Activated CD8-positive, alpha-beta T cell treated with anti-CD3 and anti-CD28 coated beads, Interleukin-2, amount 10 ng/mL, durations not matched to agents 7 days and 5 days (primary cell): ENCODE measurements around the gene FNBP1L. TPM values are rescaled to one million over a fixed set of nuclear protein-coding genes. Genes with fewer than 3 reads are reported as not detected.
"Not testable (repeated sequence)": the region's sequence is repeated elsewhere in the genome, so short reads cannot be mapped to it uniquely, and the experiment has no call there.

Source experiments
- ATAC-seq: fragments of 150-1000 bp; cut with Tn5 transposase; one replicate; pipeline ENCODE4 v1.10.0; 2021; ENCODE audit warnings: moderate library complexity
- CTCF ChIA-PET: fragments of 350-600 bp; sonication (Branson Sonifier 250); formaldehyde crosslinking; loops from one replicate; lab custom pipeline; 2021; ENCODE audit warnings: antibody characterized with exemption; lab: Charles Lee
- POLR2A ChIA-PET: fragments of 350-600 bp; sonication (Branson Sonifier 250); formaldehyde crosslinking; loops from one replicate; lab custom pipeline; 2021; ENCODE audit warnings: antibody characterized with exemption; lab: Charles Lee
- DNase-seq: peaks from one replicate; pipeline ENCODE4 v3.0.0-alpha.2; 2020
- H3K27ac Mint-ChIP-seq: one replicate; pipeline ENCODE4 v1.8.0; 2021; ENCODE audit warnings: mild to moderate bottlenecking, mixed read lengths
- H3K27me3 Mint-ChIP-seq: one replicate; pipeline ENCODE4 v1.8.0; 2021; ENCODE audit warnings: low read depth, mixed read lengths
- H3K36me3 Mint-ChIP-seq: one replicate; pipeline ENCODE4 v1.8.0; 2021; ENCODE audit warnings: low read depth, mixed read lengths
- H3K4me1 Mint-ChIP-seq: one replicate; pipeline ENCODE4 v1.8.0; 2021; ENCODE audit warnings: low read depth, mixed read lengths
- H3K4me3 Mint-ChIP-seq: one replicate; pipeline ENCODE4 v1.8.0; 2021; ENCODE audit warnings: mild to moderate bottlenecking, mixed read lengths
- H3K9me3 Mint-ChIP-seq: one replicate; pipeline ENCODE4 v1.8.0; 2022; ENCODE audit warnings: mixed read lengths; ENCODE audit not compliant: insufficient read depth
- total RNA-seq, 2 experiments: library from RNA; stranded (reverse); gene quantifications; one replicate each; pipeline ENCODE4 v1.2.3, GENCODE V29; 2021

Gene FNBP1L
- total RNA-seq, 2 experiments from 2014 or later: 0.10 TPM; not detected in 1

DNA sequence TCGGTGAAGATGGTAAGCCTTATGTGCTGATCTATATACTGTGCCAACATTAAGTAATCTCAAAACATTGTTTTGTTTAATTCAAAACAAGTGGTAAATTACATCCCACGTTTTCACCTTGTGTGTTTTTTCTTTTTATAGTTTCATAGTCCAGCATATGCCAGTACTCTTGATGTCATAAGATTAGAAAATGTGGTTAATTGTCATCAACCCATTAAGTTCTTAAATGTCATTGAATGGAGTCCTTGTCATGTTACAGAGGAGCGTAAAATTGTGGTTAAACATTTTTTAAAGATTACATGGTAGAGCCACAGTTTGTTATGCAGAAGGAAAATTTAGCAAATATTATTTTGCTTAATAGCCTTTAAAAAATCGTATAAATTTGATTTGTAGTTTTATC, 93.1 kb downstream of the FNBP1L start:
- H3K9me3 Mint-ChIP-seq: no peaks in the 10 kb centered on the region
- ATAC-seq (no peak), DNase-seq (no peak)
- H3K4me1 Mint-ChIP-seq: no peaks in the 10 kb centered on the region
- H3K4me3 Mint-ChIP-seq: no peak overlapping the region
- ChIA-PET POLR2A (no interaction called here), CTCF (no interaction called here)
- H3K36me3 Mint-ChIP-seq: no peaks in the 10 kb centered on the region
- peaks cover 12% of the 10 kb centered on the region for H3K27me3 Mint-ChIP-seq
- no peak overlapping the region for H3K27ac Mint-ChIP-seq

DNA sequence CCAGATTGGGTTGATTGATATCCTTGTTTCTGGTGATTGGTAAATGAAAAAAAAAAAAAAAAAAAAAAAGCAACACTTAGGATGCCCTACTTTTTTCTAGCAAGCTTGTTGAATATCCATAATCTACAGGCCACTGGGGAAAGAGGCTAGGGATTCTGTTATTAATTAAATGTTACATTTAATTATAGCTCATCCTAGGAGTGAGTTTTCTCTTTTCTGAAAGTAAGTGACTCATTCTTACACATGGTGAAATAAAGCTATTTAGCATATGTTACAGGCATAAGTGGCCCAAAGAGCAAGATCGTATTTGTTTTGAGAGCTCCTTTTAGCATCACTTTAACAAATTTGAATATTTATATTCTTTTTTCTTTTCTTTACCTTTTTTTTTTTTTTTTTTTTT, 94.5 kb downstream of the FNBP1L start:
- Mint-ChIP-seq H3K4me3 (no peak overlapping the region), H3K9me3 (no peaks in the 10 kb centered on the region), H3K27ac (no peak overlapping the region), H3K27me3 (peaks cover 13% of the 10 kb centered on the region), H3K36me3 (no peaks in the 10 kb centered on the region), H3K4me1 (no peaks in the 10 kb centered on the region)
- no peak for DNase-seq
- no peak for ATAC-seq
- POLR2A ChIA-PET: no interaction called here
- CTCF ChIA-PET: interaction anchor here (1.4 kb wide), 1 partner anchor 238 kb away, joined by 3 read pairs; no protein-coding TSS in a partner anchor

DNA sequence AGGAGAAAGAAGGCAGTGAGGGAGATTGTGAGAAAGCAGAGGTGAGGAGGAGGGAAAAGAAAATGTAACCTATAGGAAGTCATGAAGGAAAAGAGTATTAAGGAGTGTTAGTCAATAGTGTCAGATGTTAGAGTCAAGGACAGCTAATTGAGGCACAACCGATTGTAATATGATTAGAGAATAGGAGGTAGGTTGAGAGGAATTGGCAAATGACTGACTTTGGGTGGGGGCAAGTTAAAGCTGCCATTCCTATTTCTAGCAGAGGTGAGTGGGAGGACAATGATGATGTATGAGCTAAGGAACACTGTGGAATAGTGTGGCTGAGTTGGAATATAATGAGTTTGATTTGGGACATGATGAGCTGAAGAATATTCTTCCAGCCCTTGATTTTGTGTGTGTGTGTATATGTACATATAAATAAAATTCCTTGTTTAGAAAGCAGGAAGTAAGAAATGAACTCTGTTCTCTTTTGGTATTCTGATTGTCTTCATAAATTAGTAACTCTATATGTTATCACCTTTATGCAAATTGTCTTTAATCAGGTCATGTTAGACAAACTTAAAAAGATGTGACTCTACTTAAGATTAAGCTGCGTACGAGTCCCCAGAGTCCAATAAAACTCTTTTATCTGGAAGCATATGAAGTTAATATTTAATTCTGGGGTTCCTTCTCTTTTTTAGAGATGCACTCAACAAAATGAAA, 98.4 kb downstream of the FNBP1L start:
- Mint-ChIP-seq H3K36me3 (no peaks in the 10 kb centered on the region), H3K27ac (no peak overlapping the region), H3K4me1 (no peaks in the 10 kb centered on the region), H3K4me3 (no peak overlapping the region), H3K27me3 (peaks cover 9% of the 10 kb centered on the region), H3K9me3 (no peaks in the 10 kb centered on the region)
- no peak for DNase-seq
- ChIA-PET CTCF (interaction anchor here (1.2 kb wide), 1 partner anchor 83 kb away, joined by 3 read pairs; no protein-coding TSS in a partner anchor), POLR2A (no interaction called here)
- ATAC-seq: no peak

- DNase-seq: no peak
- Mint-ChIP-seq H3K27ac (no peak overlapping the region), H3K4me3 (no peak overlapping the region), H3K9me3 (no peaks in the 10 kb centered on the region), H3K4me1 (no peaks in the 10 kb centered on the region), H3K27me3 (peaks cover 27% of the 10 kb centered on the region), H3K36me3 (no peaks in the 10 kb centered on the region)
- ATAC-seq: no peak
- ChIA-PET CTCF (no interaction called here), POLR2A (no interaction called here)
Observed at GRCh38 chr1:93549131-93549530, 101.2 kb downstream of the FNBP1L start.

DNA sequence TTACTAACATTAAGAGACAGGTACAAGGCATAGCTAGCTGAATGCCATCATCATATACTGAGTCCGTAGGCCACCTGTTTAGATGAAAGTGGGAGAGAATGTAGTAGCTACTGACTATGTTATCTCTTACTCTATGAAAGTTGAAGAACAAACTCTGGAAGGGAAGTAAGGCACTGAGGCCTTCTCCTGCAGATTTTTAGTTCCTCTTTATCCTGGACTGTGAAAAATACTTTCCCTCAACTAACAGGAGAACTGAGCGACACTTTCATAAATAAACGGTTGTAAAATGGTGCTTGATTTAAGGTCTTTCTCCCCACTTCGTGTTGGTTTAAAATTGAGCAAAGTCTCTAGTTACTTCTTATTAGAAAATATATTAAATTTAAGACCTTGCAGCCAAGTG, 101.9 kb downstream of the FNBP1L start:
- ChIA-PET POLR2A (no interaction called here), CTCF (no interaction called here)
- DNase-seq: no peak
- H3K27me3 Mint-ChIP-seq: peaks cover 30% of the 10 kb centered on the region
- no peaks in the 10 kb centered on the region for H3K36me3 Mint-ChIP-seq
- no peak for ATAC-seq
- peaks cover under 1% of the 10 kb centered on the region for H3K4me1 Mint-ChIP-seq
- H3K27ac Mint-ChIP-seq: no peak overlapping the region
- no peaks in the 10 kb centered on the region for H3K9me3 Mint-ChIP-seq
- no peak overlapping the region for H3K4me3 Mint-ChIP-seq

DNA sequence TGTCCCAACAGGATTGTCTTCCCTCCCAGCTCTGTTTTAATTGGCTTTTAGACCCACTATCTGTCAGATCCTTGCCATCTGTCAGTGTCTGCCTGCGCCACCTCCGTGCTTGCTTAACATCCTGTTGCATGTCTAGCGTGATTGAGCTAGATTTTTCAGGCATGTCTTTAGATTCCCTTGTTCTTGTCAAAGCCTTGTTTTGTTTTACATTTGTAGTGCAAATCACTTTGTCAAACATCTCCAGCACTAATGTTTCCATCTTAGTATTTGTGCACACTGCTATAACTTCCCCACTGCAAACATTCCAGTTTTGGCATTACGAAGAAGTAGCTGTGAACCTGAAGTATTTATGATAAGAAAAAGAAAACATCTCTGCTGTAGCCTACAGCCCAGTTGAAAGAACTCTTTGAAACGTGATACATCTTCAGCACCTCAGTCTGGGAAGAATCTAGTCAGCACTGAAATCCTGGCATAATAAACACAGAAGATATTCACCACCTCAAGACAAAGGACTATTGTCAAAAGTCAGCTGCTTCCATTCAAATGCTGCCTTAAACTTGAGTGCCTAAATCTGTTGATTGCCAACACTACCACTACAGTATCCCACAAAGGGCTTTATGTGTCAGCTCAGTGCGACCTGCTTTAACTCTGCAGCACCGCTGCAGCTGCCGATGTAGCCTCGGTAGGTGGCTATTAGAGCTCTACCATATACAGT, 105.0 kb downstream of the FNBP1L start:
- Mint-ChIP-seq H3K9me3 (no peaks in the 10 kb centered on the region), H3K27ac (no peak overlapping the region), H3K4me1 (peaks cover 7% of the 10 kb centered on the region), H3K27me3 (peaks cover 31% of the 10 kb centered on the region), H3K4me3 (no peak overlapping the region), H3K36me3 (no peaks in the 10 kb centered on the region)
- ChIA-PET CTCF (no interaction called here), POLR2A (no interaction called here)
- ATAC-seq (no peak), DNase-seq (no peak)

- POLR2A ChIA-PET, H3K4me3 Mint-ChIP-seq, DNase-seq, H3K4me1 Mint-ChIP-seq, H3K9me3 Mint-ChIP-seq, H3K36me3 Mint-ChIP-seq, CTCF ChIA-PET, ATAC-seq, H3K27ac Mint-ChIP-seq: not testable (repeated sequence)
- peaks cover 33% of the 10 kb centered on the region for H3K27me3 Mint-ChIP-seq
Observed at GRCh38 chr1:93553886-93554490, 106.1 kb downstream of the FNBP1L start.

GRCh38 chr1:93554883-93555872, 107.3 kb downstream of the FNBP1L start:
- CTCF ChIA-PET: no interaction called here
- no peak for ATAC-seq
- no peak overlapping the region for H3K27ac Mint-ChIP-seq
- no peak overlapping the region for H3K4me3 Mint-ChIP-seq
- H3K36me3 Mint-ChIP-seq: no peaks in the 10 kb centered on the region
- DNase-seq: no peak
- no peaks in the 10 kb centered on the region for H3K9me3 Mint-ChIP-seq
- POLR2A ChIA-PET: no interaction called here
- H3K4me1 Mint-ChIP-seq: peaks cover 7% of the 10 kb centered on the region
- H3K27me3 Mint-ChIP-seq: peaks cover 33% of the 10 kb centered on the region

GRCh38 chr1:93556291-93556690, 108.4 kb downstream of the FNBP1L start:
- Mint-ChIP-seq H3K36me3 (no peaks in the 10 kb centered on the region), H3K4me3 (no peak overlapping the region), H3K27ac (no peak overlapping the region), H3K27me3 (peaks cover 31% of the 10 kb centered on the region), H3K9me3 (no peaks in the 10 kb centered on the region), H3K4me1 (peaks cover 7% of the 10 kb centered on the region)
- ChIA-PET POLR2A (no interaction called here), CTCF (no interaction called here)
- no peak for ATAC-seq
- DNase-seq: no peak

GRCh38 chr1:93559045-93559444, 111.1 kb downstream of the FNBP1L start:
- no peak for DNase-seq
- no peak overlapping the region for H3K4me3 Mint-ChIP-seq
- no peak for ATAC-seq
- H3K4me1 Mint-ChIP-seq: peaks cover 7% of the 10 kb centered on the region
- ChIA-PET POLR2A (no interaction called here), CTCF (no interaction called here)
- no peaks in the 10 kb centered on the region for H3K9me3 Mint-ChIP-seq
- peaks cover 13% of the 10 kb centered on the region for H3K27me3 Mint-ChIP-seq
- no peak overlapping the region for H3K27ac Mint-ChIP-seq
- no peaks in the 10 kb centered on the region for H3K36me3 Mint-ChIP-seq

- no peak for DNase-seq
- peaks cover 11% of the 10 kb centered on the region for H3K27me3 Mint-ChIP-seq
- H3K27ac Mint-ChIP-seq: no peak overlapping the region
- no peaks in the 10 kb centered on the region for H3K36me3 Mint-ChIP-seq
- ChIA-PET CTCF (no interaction called here), POLR2A (no interaction called here)
- no peak for ATAC-seq
- H3K4me1 Mint-ChIP-seq: peaks cover 9% of the 10 kb centered on the region
- no peak overlapping the region for H3K4me3 Mint-ChIP-seq
- H3K9me3 Mint-ChIP-seq: no peaks in the 10 kb centered on the region
Observed at GRCh38 chr1:93559695-93560094, 111.8 kb downstream of the FNBP1L start.
